ENCODE measurements around the gene PHC3. TPM values are rescaled to one million over a fixed set of nuclear protein-coding genes. Genes with fewer than 3 reads are reported as not detected.

Gene PHC3
- total RNA-seq, 1 donor from 2014 or later, result 46.9 TPM

- H3K27me3 ChIP-seq, result no peaks in the 10 kb centered on the region
- no peaks in the 10 kb centered on the region for H3K9me3 ChIP-seq
- intact Hi-C loops (cut with DNase I), result no loop called here
- no peak overlapping the region for H3K27ac ChIP-seq
- H3K4me3 ChIP-seq, result no peak overlapping the region
- H3K4me1 ChIP-seq, result no peaks in the 10 kb centered on the region
- peaks cover 0 to 21% of the 10 kb centered on the region in 2 donors for H3K36me3 ChIP-seq
- DNase-seq (ENCODE audit: extremely low spot score in 2 of 2), result no peak
- TF ChIP-seq POLR2AphosphoS5 (IDR thresholded peaks at IDR 0.05; ENCODE audit: insufficient read depth in 1 of 2, low read depth in 1 of 2) (no peak), POLR2A (IDR thresholded peaks at IDR 0.05) (no peak), CTCF (IDR thresholded peaks at IDR 0.05) (no peak)
Measured at GRCh38 chr3:170107941-170108340, 73.6 kb downstream of the PHC3 start.

- intact Hi-C loops (cut with DNase I), result no loop called here
- Histone ChIP-seq H3K4me1 (no peaks in the 10 kb centered on the region), H3K27ac (no peak overlapping the region), H3K4me3 (no peak overlapping the region), H3K27me3 (no peaks in the 10 kb centered on the region), H3K9me3 (no peaks in the 10 kb centered on the region), H3K36me3 (peaks cover 0 to 46% of the 10 kb centered on the region in 2 donors)
- no peak for DNase-seq (ENCODE audit: extremely low spot score in 2 of 2)
- TF ChIP-seq POLR2A (IDR thresholded peaks at IDR 0.05) (no peak), CTCF (IDR thresholded peaks at IDR 0.05) (no peak), POLR2AphosphoS5 (IDR thresholded peaks at IDR 0.05; ENCODE audit: insufficient read depth in 1 of 2, low read depth in 1 of 2) (no peak)
Measured at GRCh38 chr3:170102431-170102830, 79.1 kb downstream of the PHC3 start.

GRCh38 chr3:170100944-170101343, 80.6 kb downstream of the PHC3 start:
- no peak for DNase-seq (ENCODE audit: extremely low spot score in 2 of 2)
- no peaks in the 10 kb centered on the region for H3K27me3 ChIP-seq
- no peak overlapping the region for H3K4me3 ChIP-seq
- H3K4me1 ChIP-seq, result no peaks in the 10 kb centered on the region
- TF ChIP-seq POLR2A (IDR thresholded peaks at IDR 0.05) (no peak), POLR2AphosphoS5 (IDR thresholded peaks at IDR 0.05; ENCODE audit: insufficient read depth in 1 of 2, low read depth in 1 of 2) (no peak), CTCF (IDR thresholded peaks at IDR 0.05) (no peak)
- no peak overlapping the region for H3K27ac ChIP-seq
- no peaks in the 10 kb centered on the region for H3K9me3 ChIP-seq
- H3K36me3 ChIP-seq, result peaks cover 0 to 52% of the 10 kb centered on the region in 2 donors
- intact Hi-C loops (cut with DNase I), result no loop called here

- Histone ChIP-seq H3K4me3 (no peak overlapping the region), H3K27me3 (no peaks in the 10 kb centered on the region), H3K27ac (no peak overlapping the region), H3K36me3 (peaks cover 0 to 58% of the 10 kb centered on the region in 2 donors), H3K4me1 (no peaks in the 10 kb centered on the region), H3K9me3 (no peaks in the 10 kb centered on the region)
- intact Hi-C loops (cut with DNase I), result loop anchor here (5.0 kb wide), 1 partner anchor 589 kb away; no protein-coding TSS in a partner anchor
- TF ChIP-seq CTCF (IDR thresholded peaks at IDR 0.05) (no peak), POLR2AphosphoS5 (IDR thresholded peaks at IDR 0.05; ENCODE audit: insufficient read depth in 1 of 2, low read depth in 1 of 2) (no peak), POLR2A (IDR thresholded peaks at IDR 0.05) (no peak)
- DNase-seq (ENCODE audit: extremely low spot score in 2 of 2), result no peak
Measured at GRCh38 chr3:170098753-170099152, 82.8 kb downstream of the PHC3 start.

GRCh38 chr3:170096342-170096741, 85.2 kb downstream of the PHC3 start:
- intact Hi-C loops (cut with DNase I), result loop anchor here (5.0 kb wide), 1 partner anchor 591 kb away; no protein-coding TSS in a partner anchor
- no peak for DNase-seq (ENCODE audit: extremely low spot score in 2 of 2)
- Histone ChIP-seq H3K27ac (no peak overlapping the region), H3K4me3 (no peak overlapping the region), H3K36me3 (peaks cover 0 to 42% of the 10 kb centered on the region in 2 donors), H3K27me3 (no peaks in the 10 kb centered on the region), H3K9me3 (no peaks in the 10 kb centered on the region), H3K4me1 (no peaks in the 10 kb centered on the region)
- TF ChIP-seq CTCF (IDR thresholded peaks at IDR 0.05) (no peak), POLR2A (IDR thresholded peaks at IDR 0.05) (no peak), POLR2AphosphoS5 (IDR thresholded peaks at IDR 0.05; ENCODE audit: insufficient read depth in 1 of 2, low read depth in 1 of 2) (no peak)
